Panc1 (cell line): ENCODE data around the gene PGM3. TPM values are rescaled to one million over a fixed set of nuclear protein-coding genes. Genes with fewer than 3 reads are reported as not detected.

ENCODE experiments used
- ATAC-seq: fragments of 200-7000 bp; cut with Tn5 transposase; 2 replicates; pipeline ENCODE4 v1.9.1; 2020; ENCODE audit warnings: mild to moderate bottlenecking, moderate library complexity
- BruUV-seq: library from RNA; stranded (reverse); fragments of 400-500 nt; replicated peaks from 2 replicates; lab custom pipeline; 2021; lab: Mats Ljungman, UMichigan
- CTCF ChIA-PET: fragments of 300-600 bp; sonication (Branson Sonifier 250); formaldehyde crosslinking; loops from one replicate; lab custom pipeline; 2022; ENCODE audit warnings: antibody characterized with exemption; lab: Charles Lee
- POLR2A ChIA-PET: fragments of 300-600 bp; sonication (Branson Sonifier 250); formaldehyde crosslinking; loops from one replicate; lab custom pipeline; 2022; ENCODE audit warnings: antibody characterized with exemption; lab: Charles Lee
- DNase-seq: peaks from one replicate; pipeline ENCODE4 v3.0.0-alpha.2; 2010; ENCODE audit warnings: low read depth, low spot score
- H3K27ac ChIP-seq: 2 replicates; pipeline ENCODE4 v1.5.1; 2011; ENCODE audit warnings: mild to moderate bottlenecking, low read length, inconsistent platforms
- H3K27me3 ChIP-seq: fragments of 200-500 bp; sonication (Bioruptor generic); 2 replicates; pipeline ENCODE4 v1.6.0; 2014; ENCODE audit warnings: low read length, inconsistent platforms; ENCODE audit not compliant: control insufficient read depth, insufficient read depth
- H3K36me3 ChIP-seq: fragments of 200-500 bp; sonication (Bioruptor generic); 2 replicates; pipeline ENCODE4 v1.5.1; 2014; ENCODE audit warnings: inconsistent platforms, mild to moderate bottlenecking, low read length, moderate library complexity; ENCODE audit not compliant: control insufficient read depth, insufficient read depth
- H3K4me1 ChIP-seq: 2 replicates; pipeline ENCODE4 v1.5.1; 2011; ENCODE audit warnings: inconsistent platforms, mild to moderate bottlenecking, low read length, moderate library complexity; ENCODE audit not compliant: control insufficient read depth, insufficient read depth
- H3K4me3 ChIP-seq, 2 experiments: 2 replicates each; pipeline ENCODE4 v1.5.1; 2011 to 2012; ENCODE audit warnings: low read depth in 2 of 2, low read length in 2 of 2, mild to moderate bottlenecking in 2 of 2, inconsistent platforms in 1 of 2, moderate library complexity in 1 of 2
- H3K9me3 ChIP-seq: fragments of 200-500 bp; sonication (Bioruptor generic); 2 replicates; pipeline ENCODE4 v1.5.1; 2014; ENCODE audit warnings: low read depth, mild to moderate bottlenecking, inconsistent platforms, low read length, moderate library complexity; ENCODE audit not compliant: control insufficient read depth, insufficient read depth
- POLR2AphosphoS5 ChIP-seq: IDR thresholded peaks from 2 replicates; pipeline ENCODE4 v1.6.1; 2012; ENCODE audit warnings: mild to moderate bottlenecking, low read depth, low read length, moderate library complexity
- REST ChIP-seq, 2 experiments: IDR thresholded peaks; 2 replicates each; pipeline ENCODE4 v1.6.1; 2011 to 2012; ENCODE audit warnings: low read depth in 2 of 2, control low read depth in 1 of 2, low read length in 1 of 2, mild to moderate bottlenecking in 1 of 2, moderate library complexity in 1 of 2; ENCODE audit not compliant: insufficient read depth in 1 of 2
- SIN3A ChIP-seq: IDR thresholded peaks from 2 replicates; pipeline ENCODE4 v1.6.1; 2012; ENCODE audit warnings: low read depth, mild to moderate bottlenecking, low read length, moderate library complexity, borderline replicate concordance; ENCODE audit not compliant: insufficient read depth
- TCF7L2 ChIP-seq: IDR thresholded peaks from 2 replicates; pipeline ENCODE4 v1.6.1; 2011; ENCODE audit warnings: mild to moderate bottlenecking, low read depth, low read length, inconsistent platforms
- in situ Hi-C: cut with HindIII; loops from 2 replicates; pipeline ENCODE4 v1.10.0; 2016; ENCODE audit warnings: low sequenced_read_pairs, low pct_unique_long_range_greater_than_20kb
- intact Hi-C: fragments of 100-400 bp; cut with micrococcal nuclease; formaldehyde crosslinking; loops from one replicate; pipeline ENCODE4 v1.10.0; 2022; ENCODE audit not compliant: unreplicated experiment
- total RNA-seq: library from RNA; stranded (reverse); gene quantifications from one replicate; pipeline ENCODE4 v1.2.1, GENCODE V29; 2021; ENCODE audit not compliant: unreplicated experiment
- TF ChIP-seq, protein P1 (sequence below): fragments of 450-650 bp; IDR thresholded peaks from 2 replicates; pipeline ENCODE4 v1.5.1; 2017; ENCODE audit warnings: mild to moderate bottlenecking

The PGM3 gene
- total RNA-seq, 1 experiment from 2014 or later: 55.2 TPM

GRCh38 chr6:83160167-83160566 is 32.9 kb downstream of the PGM3 start:
- BruUV-seq: no TSS peak
- DNase-seq (no peak), ATAC-seq (no peak)
- Histone ChIP-seq H3K4me1 (no peaks in the 10 kb centered on the region), H3K4me3 (no peak overlapping the region), H3K36me3 (no peaks in the 10 kb centered on the region; the same call in 1 of the 2 replicates), H3K9me3 (no peaks in the 10 kb centered on the region), H3K27me3 (no peaks in the 10 kb centered on the region), H3K27ac (no peak overlapping the region)
- in situ Hi-C loops (no loop called here), intact Hi-C loops (no loop called here)
- TF ChIP-seq TCF7L2 (no peak), POLR2AphosphoS5 (no peak), REST (IDR thresholded peaks at IDR 0.05; ENCODE audit: insufficient read depth in 1 of 2, low read depth in 2 of 2, low read length in 1 of 2) (no peak), SIN3A (no peak)
- TF ChIP-seq, protein P1, sequence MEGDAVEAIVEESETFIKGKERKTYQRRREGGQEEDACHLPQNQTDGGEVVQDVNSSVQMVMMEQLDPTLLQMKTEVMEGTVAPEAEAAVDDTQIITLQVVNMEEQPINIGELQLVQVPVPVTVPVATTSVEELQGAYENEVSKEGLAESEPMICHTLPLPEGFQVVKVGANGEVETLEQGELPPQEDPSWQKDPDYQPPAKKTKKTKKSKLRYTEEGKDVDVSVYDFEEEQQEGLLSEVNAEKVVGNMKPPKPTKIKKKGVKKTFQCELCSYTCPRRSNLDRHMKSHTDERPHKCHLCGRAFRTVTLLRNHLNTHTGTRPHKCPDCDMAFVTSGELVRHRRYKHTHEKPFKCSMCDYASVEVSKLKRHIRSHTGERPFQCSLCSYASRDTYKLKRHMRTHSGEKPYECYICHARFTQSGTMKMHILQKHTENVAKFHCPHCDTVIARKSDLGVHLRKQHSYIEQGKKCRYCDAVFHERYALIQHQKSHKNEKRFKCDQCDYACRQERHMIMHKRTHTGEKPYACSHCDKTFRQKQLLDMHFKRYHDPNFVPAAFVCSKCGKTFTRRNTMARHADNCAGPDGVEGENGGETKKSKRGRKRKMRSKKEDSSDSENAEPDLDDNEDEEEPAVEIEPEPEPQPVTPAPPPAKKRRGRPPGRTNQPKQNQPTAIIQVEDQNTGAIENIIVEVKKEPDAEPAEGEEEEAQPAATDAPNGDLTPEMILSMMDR: no peak
- CTCF ChIA-PET: interaction anchor here (0.6 kb wide), 1 partner anchor 92 kb away, joined by 4 read pairs; the partner anchor contains the start of gene DOP1A
- POLR2A ChIA-PET: no interaction called here

DNA sequence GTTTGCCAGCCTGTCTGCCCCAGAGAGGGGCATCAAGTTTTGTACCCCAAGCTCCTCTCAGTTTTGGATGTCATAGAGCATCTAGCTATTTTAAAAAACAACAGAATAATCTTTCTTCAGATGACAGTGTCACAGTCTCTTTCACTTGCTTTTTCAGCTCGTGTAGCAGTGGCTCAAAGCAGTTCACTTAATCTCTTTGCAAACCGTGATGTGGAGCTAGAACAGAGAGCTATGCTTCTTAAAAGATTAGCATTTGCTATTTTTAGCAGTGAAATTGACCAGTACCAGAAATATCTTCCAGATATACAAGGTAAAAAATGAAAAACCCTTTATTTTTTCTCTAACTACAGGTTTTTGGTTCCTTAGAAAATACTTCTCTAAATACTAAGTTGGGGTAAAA is 37.3 kb downstream of the PGM3 start:
- H3K36me3 ChIP-seq: no peaks in the 10 kb centered on the region; the same call in 1 of the 2 replicates
- no peaks in the 10 kb centered on the region for H3K27me3 ChIP-seq
- H3K4me3 ChIP-seq: no peak overlapping the region
- no peak overlapping the region for H3K27ac ChIP-seq
- ATAC-seq (no peak), DNase-seq (no peak)
- in situ Hi-C loops (no loop called here), intact Hi-C loops (no loop called here)
- POLR2A ChIA-PET: no interaction called here
- BruUV-seq: no TSS peak
- H3K4me1 ChIP-seq: no peaks in the 10 kb centered on the region
- no peak for TF ChIP-seq SIN3A
- no peak for TF ChIP-seq POLR2AphosphoS5
- no peak for TF ChIP-seq REST (IDR thresholded peaks at IDR 0.05; ENCODE audit: insufficient read depth in 1 of 2, low read depth in 2 of 2, low read length in 1 of 2)
- TF ChIP-seq, protein P1: no peak
- no peak for TF ChIP-seq TCF7L2
- CTCF ChIA-PET: no interaction called here
- no peaks in the 10 kb centered on the region for H3K9me3 ChIP-seq
